GM19372 (cell line): Measurements from ENCODE around the gene ZC3H14.

ENCODE experiments used
- ATAC-seq: cut with Tn5 transposase; IDR thresholded peaks from one replicate; pipeline ENCODE4 v1.9.1; 2021; ENCODE audit warnings: mild to moderate bottlenecking, low read depth, moderate library complexity; ENCODE audit not compliant: unreplicated experiment

Gene ZC3H14

GRCh38 chr14:88599761-88600439 lies 37.1 kb downstream of the ZC3H14 start:
- ATAC-seq = peak; percentile 82

GRCh38 chr14:88604212-88604611 lies 41.4 kb downstream of the ZC3H14 start:
- no peak for ATAC-seq

GRCh38 chr14:88605594-88605993 lies 42.8 kb downstream of the ZC3H14 start:
- ATAC-seq = no peak

DNA sequence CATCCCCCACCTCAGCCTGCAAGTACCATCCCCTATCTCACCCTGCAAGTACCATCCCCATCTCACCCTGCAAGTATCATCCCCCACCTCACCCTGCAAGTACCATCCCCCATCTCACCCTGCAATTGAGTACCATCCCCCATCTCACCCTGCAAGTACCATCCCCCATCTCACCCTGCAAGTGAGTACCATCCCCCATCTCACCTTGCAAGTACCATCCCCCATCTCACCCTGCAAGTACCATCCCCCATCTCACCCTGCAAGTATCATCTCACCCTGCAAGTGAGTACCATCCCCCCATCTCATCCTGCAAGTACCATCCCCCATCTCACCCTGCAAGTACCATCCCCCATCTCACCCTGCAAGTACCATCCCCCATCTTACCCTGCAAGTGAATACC lies 45.0 kb downstream of the ZC3H14 start:
- ATAC-seq = no peak

DNA sequence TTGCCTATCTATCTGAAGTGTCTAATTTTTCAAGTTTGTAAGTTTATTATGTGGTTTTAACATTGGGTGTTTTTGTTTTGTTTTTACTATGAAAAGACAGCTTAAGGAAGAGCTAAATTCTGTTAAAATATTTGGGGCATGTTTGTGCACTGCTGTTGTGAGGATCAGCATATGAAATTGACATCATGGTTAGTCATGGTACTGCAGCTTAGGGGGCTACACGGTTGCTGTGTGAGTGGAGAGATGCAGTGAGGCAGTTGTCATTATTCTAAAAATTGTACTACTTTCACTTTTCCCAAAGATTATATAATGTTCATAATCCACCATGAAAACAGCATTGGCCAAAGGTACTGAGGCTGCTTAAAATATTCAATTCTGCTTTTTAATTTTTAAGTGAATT lies 49.0 kb downstream of the ZC3H14 start:
- no peak for ATAC-seq

DNA sequence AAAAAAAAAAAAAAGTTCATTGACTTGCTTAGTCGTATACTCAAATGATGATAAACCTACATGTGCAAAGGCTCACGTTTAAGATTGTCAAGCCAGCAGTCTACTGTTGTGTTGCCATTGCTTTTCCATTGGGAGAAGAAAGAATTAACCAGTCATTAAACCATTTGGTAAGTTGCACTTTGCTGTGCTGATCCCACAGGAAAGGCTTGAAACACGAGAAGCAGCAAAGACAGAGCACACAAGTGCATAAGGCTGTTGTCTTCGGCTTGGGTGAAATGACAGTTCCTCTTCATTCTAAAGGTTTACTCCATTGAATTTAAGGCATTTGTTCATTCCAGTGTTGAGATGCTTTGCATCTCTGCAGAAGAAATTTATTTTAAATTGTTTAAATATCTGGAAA lies 50.1 kb downstream of the ZC3H14 start:
- ATAC-seq = no peak

- no peak for ATAC-seq
Observed at GRCh38 chr14:88613552-88614010, 50.7 kb downstream of the ZC3H14 start.

GRCh38 chr14:88614218-88614907 lies 51.5 kb downstream of the ZC3H14 start:
- no peak for ATAC-seq

DNA sequence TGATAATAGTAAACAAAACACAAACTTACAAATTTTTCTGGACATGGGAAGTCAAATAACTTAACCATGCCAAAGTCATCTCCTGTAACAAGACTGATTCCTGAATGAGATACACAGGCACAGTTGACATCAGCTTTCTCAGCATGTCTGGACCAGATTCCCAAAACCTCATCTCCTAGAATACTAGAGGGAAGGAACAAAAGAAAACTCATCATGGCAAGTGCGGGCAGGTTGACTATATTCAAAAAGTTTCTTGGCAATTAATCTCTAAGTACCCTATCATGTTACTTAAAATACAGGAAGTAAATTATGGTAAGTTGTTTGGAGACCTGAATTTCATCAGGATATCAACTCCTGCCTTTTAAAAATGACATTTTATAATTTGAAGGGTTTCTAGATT lies 53.9 kb downstream of the ZC3H14 start:
- no peak for ATAC-seq

GRCh38 chr14:88617479-88617878 lies 54.6 kb downstream of the ZC3H14 start:
- ATAC-seq = no peak

GRCh38 chr14:88618476-88618875 lies 55.6 kb downstream of the ZC3H14 start:
- no peak for ATAC-seq

GRCh38 chr14:88621100-88621499 lies 58.3 kb downstream of the ZC3H14 start:
- no peak for ATAC-seq

GRCh38 chr14:88625671-88626070 lies 62.8 kb downstream of the ZC3H14 start:
- ATAC-seq = no peak

DNA sequence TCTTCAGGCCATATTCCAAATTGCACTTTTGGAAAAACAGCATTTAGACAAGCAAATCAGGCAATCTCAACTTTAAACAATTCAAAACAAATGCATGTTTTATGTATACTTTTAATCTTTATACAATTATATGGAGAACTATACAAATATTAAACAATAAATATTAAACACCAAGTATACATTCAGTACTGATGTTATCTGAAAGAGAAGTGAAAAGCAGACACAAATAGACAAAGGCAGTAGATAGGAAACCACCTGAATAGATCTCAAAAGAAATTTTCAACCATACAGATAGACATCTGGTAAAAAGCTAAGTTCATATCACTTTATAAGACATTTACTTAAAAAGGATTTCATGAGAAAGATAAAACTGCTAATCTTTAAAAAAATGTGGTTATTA lies 65.2 kb downstream of the ZC3H14 start:
- ATAC-seq = no peak

DNA sequence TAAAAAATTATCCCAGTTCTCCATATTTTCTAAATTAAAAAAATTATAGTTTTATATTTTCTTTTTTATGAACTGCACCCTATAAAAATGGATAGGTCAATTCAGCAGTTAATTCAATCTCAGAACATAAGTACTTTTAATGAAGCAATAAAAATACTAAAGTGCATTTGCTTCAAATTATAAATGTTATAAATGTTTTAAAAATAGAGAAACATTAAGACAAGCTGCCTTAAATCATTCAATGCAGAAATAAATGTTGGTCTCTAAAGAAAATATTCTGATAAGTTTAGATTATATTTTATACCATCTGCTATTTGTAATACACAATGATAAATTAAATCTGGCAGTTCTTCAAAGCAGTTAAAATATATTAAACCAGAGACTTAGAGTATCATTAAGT lies 65.6 kb downstream of the ZC3H14 start:
- ATAC-seq = no peak

DNA sequence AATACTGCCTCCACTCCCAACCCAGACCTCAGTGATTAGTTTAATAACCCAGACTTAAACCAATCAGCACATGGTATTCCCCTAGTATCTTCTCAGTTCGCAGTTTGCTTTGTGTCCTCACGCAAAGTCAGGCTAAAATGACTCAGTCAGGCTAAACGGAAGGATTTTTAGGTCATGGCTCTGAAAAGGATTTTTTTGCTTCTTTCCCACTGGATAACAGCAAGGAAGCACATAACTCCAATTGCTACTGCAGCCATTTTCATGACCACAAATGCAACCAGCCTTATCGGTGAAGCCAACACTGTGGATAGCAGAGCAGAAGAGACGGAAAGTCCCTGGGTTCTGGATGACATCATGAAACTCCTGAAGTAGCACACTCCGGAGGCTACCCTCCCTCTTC lies 67.7 kb downstream of the ZC3H14 start:
- no peak for ATAC-seq

DNA sequence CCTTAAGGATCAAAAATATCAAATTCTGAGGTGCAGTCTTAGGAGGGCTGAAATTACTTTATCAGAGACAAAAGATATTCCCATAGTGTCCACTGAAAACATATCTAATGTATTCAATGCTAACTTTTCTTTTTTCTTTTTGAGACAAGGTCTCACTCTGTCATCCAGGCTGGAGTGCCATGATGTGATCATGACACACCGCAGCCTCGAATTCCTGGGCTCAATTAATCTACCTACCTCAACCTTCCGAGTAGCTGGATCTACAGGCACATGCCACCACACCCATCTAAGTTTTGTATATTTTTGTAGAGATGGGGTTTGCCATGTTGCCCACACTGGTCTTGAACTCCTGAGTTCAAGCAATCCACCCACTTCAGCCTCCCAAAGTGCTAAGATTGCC lies 68.3 kb downstream of the ZC3H14 start:
- no peak for ATAC-seq

DNA sequence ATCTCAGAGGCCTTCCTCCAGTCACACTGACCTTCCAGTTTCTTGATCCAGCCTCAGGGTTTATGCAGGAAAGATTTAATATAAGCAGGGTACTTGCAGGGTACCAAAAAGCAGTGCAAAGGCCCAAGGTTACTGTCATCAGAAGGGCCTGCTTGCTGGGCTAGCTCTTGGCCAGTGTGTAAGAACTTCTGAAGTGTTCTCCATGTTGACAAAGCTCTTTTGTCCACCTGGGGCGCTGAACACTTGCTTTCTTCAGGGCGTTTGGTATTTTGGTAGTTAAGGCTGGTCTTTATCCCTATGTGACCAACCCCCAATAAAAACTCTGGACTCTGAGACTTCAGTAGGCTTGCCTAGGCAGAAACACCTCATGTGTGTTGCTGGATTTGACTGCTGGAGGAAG lies 69.7 kb downstream of the ZC3H14 start:
- ATAC-seq = no peak

DNA sequence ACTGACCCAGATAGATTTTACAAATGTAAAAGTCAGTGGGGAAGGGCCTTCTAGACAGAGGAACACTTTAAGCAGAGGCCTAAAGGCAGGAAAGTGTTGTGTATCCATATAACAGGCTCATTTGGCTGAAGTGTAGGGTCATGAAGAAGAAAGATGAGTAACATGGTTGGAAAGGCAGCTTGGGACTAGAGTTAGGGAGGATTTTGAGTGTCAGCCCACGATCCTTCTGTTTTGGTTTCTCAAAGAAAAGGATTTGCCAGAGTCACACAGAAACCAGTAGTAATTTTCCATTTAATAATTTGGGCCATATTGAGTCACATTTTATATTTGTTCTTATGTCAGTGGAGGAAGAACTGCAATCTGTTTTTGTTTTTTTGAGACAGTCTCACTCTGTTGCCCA lies 76.4 kb downstream of the ZC3H14 start:
- ATAC-seq = no peak

DNA sequence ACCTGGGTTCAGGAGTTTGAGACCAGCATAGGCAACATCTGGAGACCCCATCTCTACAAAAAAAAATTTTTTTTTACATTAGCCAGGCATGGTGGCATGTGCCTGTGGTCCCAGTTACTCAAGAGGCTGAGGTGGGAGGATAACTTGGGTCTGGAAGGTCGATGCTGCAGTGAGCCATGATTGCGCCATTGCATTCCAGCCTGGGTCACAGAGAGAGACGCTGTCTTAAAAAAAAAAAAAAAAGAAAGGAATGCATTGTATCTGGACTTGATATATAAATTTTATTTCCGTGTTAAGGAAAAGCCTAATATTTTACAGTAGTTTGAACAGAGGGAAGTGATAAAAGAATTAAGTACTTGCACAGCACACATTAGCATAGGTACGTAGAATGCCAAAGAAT lies 97.2 kb downstream of the ZC3H14 start:
- ATAC-seq = no peak

- peak; percentile 73 for ATAC-seq
Observed at GRCh38 chr14:88667555-88668273, 104.9 kb downstream of the ZC3H14 start.
